Spleen (tissue), 7 donors: ENCODE results near the gene SAE1.

Experiments
- POLR2A ChIP-seq, 3 donors: fragments of 450-650 bp; IDR thresholded peaks; one replicate each; pipeline ENCODE4 v1.5.1; 2017; ENCODE audit warnings: antibody characterized with exemption in 3 of 3, mild to moderate bottlenecking in 1 of 3
- POLR2AphosphoS5 ChIP-seq, 3 donors: sonication (generic); formaldehyde crosslinking; IDR thresholded peaks; one replicate each; pipeline ENCODE4 v1.5.1; 2017; ENCODE audit warnings: antibody characterized with exemption in 3 of 3
- TF ChIP-seq, protein P1 (sequence below), 11 experiments: fragments of 200-600 bp in 7 of 11; fragments of 450-650 bp in 4 of 11; sonication (generic) in 4 of 11; IDR thresholded peaks in 8 of 11; conservative IDR thresholded peaks in 3 of 11; 1 replicate in 7 of 11; 2 replicates in 4 of 11; pipeline versions ENCODE4 v1.4.0 to v1.8.0; 2016 to 2021; ENCODE audit warnings: antibody characterized with exemption in 11 of 11, inconsistent platforms in 4 of 11, mild to moderate bottlenecking in 1 of 11
- donor health status: DM: no; HTN: no; CAD: no; lungs with moderate emphysema.
- donor health status: DM: no; HTN: no; CAD: no.
- donor health status: DM: no; HTN: no; CAD: no.

- TF ChIP-seq, protein P1, sequence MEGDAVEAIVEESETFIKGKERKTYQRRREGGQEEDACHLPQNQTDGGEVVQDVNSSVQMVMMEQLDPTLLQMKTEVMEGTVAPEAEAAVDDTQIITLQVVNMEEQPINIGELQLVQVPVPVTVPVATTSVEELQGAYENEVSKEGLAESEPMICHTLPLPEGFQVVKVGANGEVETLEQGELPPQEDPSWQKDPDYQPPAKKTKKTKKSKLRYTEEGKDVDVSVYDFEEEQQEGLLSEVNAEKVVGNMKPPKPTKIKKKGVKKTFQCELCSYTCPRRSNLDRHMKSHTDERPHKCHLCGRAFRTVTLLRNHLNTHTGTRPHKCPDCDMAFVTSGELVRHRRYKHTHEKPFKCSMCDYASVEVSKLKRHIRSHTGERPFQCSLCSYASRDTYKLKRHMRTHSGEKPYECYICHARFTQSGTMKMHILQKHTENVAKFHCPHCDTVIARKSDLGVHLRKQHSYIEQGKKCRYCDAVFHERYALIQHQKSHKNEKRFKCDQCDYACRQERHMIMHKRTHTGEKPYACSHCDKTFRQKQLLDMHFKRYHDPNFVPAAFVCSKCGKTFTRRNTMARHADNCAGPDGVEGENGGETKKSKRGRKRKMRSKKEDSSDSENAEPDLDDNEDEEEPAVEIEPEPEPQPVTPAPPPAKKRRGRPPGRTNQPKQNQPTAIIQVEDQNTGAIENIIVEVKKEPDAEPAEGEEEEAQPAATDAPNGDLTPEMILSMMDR (IDR thresholded peaks at IDR 0.05 in 8 of 11, conservative IDR thresholded peaks at IDR 0.05 in 3 of 11) = no peak
- TF ChIP-seq POLR2A (IDR thresholded peaks at IDR 0.05) = no peak
- TF ChIP-seq POLR2AphosphoS5 (IDR thresholded peaks at IDR 0.05) = no peak
These were observed 7.2 kb upstream of the SAE1 start for GRCh38 chr19:47123406-47123805.
